SK-MEL-5 (cell line): ENCODE measurements around the gene SSR4. TPM values are rescaled to one million over a fixed set of nuclear protein-coding genes. Genes with fewer than 3 reads are reported as not detected.

Experiments
- DNase-seq: peaks from one replicate; pipeline ENCODE4 v3.0.0-alpha.2; 2016; ENCODE audit warnings: low read depth, low spot score
- in situ Hi-C: cut with HindIII; loops from 2 replicates; pipeline ENCODE4 v1.10.0; 2016; ENCODE audit warnings: low sequenced_read_pairs, high pct_unique_total_duplicates, low pct_unique_long_range_greater_than_20kb
- total RNA-seq: library from RNA; depleted of rRNA; stranded (reverse); fragments of >200 nt; shearing (Covaris generic); gene quantifications from 2 replicates; pipeline ENCODE4 v1.2.3, GENCODE V29; 2014; rRNA removed

Gene SSR4
- total RNA-seq, 1 experiment from 2014 or later: 382 TPM

- no peak for DNase-seq
- in situ Hi-C loops: no loop called here
Observed at GRCh38 chrX:153831429-153832150, 37.1 kb downstream of the SSR4 start.

- no peak for DNase-seq
- in situ Hi-C loops: no loop called here
Observed at GRCh38 chrX:153832728-153833127, 38.3 kb downstream of the SSR4 start.

GRCh38 chrX:153836921-153837320 lies 42.5 kb downstream of the SSR4 start:
- no peak for DNase-seq
- in situ Hi-C loops: no loop called here

- DNase-seq: no peak
- in situ Hi-C loops: no loop called here
Observed at GRCh38 chrX:153844509-153845082, 50.1 kb downstream of the SSR4 start.

GRCh38 chrX:153845195-153845594 lies 50.7 kb downstream of the SSR4 start:
- no peak for DNase-seq
- in situ Hi-C loops: no loop called here

GRCh38 chrX:153845842-153846241 lies 51.4 kb downstream of the SSR4 start:
- no peak for DNase-seq
- in situ Hi-C loops: no loop called here

Other genes starting within 250 kb of the SSR4 start
- 44.4 and 45.2 TPM in 2 replicates for gene CCNQ, start 195.5 kb upstream of the SSR4 start, total RNA-seq
- 6.1 and 6.8 TPM in 2 replicates for gene DUSP9, start 147.5 kb upstream of the SSR4 start, total RNA-seq
- gene PNCK, start 120.9 kb upstream of the SSR4 start, total RNA-seq: 0.64 and 0.87 TPM in 2 replicates
- gene SLC6A8, start 106.7 kb upstream of the SSR4 start, total RNA-seq: 44.7 and 48.1 TPM in 2 replicates
- 363 and 424 TPM in 2 replicates for gene BCAP31, start 70.3 kb upstream of the SSR4 start, total RNA-seq
- gene ABCD1, start 69.8 kb upstream of the SSR4 start, total RNA-seq: 39.1 and 43.5 TPM in 2 replicates
- gene PLXNB3, start 30.4 kb upstream of the SSR4 start, total RNA-seq: 2.7 and 4.8 TPM in 2 replicates
- 0.05 TPM in 1 of 2 replicates, not detected in the other for gene SRPK3, start 13.6 kb upstream of the SSR4 start, total RNA-seq
- 87.1 and 93.3 TPM in 2 replicates for gene IDH3G, start 293 bp upstream of the SSR4 start, total RNA-seq
- 14.6 and 15.2 TPM in 2 replicates for gene PDZD4, start 35.9 kb downstream of the SSR4 start, total RNA-seq
- gene L1CAM, start 91.5 kb downstream of the SSR4 start, total RNA-seq: 58.4 and 78.9 TPM in 2 replicates
- 0.26 and 0.27 TPM in 2 replicates for gene AVPR2, start 110.0 kb downstream of the SSR4 start, total RNA-seq
- gene ARHGAP4, start 131.6 kb downstream of the SSR4 start, total RNA-seq: 15.0 and 17.5 TPM in 2 replicates
- 85.7 and 96.4 TPM in 2 replicates for gene NAA10, start 140.4 kb downstream of the SSR4 start, total RNA-seq
- gene RENBP, start 150.0 kb downstream of the SSR4 start, total RNA-seq: 12.3 and 13.4 TPM in 2 replicates
- gene HCFC1, start 177.2 kb downstream of the SSR4 start, total RNA-seq: 22.6 and 23.3 TPM in 2 replicates
- 5.8 and 7.6 TPM in 2 replicates for gene TMEM187, start 178.1 kb downstream of the SSR4 start, total RNA-seq
- gene IRAK1, start 225.2 kb downstream of the SSR4 start, total RNA-seq: 45.1 and 52.6 TPM in 2 replicates